Measurements from ENCODE around the gene MANSC4.

Gene MANSC4
- total RNA-seq: 0 to 0.12 (median 0) reads per million in 9 experiments

DNA sequence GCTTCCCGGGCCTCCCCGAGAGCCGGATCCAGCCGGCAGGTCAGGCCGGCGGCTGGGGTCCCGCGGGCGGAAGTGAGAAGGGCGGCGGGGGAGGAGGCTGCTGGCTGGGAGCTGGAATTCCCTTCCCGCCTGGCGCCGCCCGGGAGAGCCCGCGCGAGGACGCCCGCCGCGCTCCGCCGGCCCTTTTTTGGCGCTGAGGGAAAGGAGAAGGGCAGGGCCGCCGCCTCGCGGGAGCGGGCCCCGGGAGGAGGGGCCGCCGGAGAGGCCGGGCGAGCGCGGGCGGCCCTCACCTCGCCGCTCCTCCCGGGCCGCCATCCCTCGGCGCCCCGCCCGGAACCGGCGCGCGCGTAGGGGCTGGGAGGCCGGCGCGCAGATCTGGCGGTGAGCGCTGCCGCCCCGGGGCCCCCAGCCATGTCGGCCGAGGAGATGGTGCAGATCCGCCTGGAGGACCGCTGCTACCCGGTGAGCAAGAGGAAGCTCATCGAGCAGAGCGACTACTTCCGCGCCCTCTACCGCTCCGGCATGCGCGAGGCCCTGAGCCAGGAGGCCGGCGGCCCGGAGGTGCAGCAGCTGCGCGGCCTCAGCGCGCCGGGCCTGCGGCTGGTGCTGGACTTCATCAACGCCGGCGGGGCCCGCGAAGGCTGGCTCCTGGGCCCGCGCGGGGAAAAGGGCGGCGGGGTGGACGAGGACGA lies at the start of gene MANSC4, which contains the start of gene KLHL42:
MANSC4 (minus strand) TSS at position 317 of the 692 bp plus-strand sequence. CDS start 8,960 bp downstream, outside the sequence.
KLHL42 (plus strand) TSS at position 314 of the 692 bp plus-strand sequence; CDS start at position 412, 98 bp downstream.
- Mint-ChIP-seq H3K4me1 (ENCODE audit: low read depth in 2 of 2) (peaks cover 24 to 31% of the 10 kb centered on the region in 2 donors), H3K9me3 (no peaks in the 10 kb centered on the region), H3K27me3 (no peaks in the 10 kb centered on the region), H3K27ac (peak within 1 kb of the TSS; percentile 60 to 80), H3K36me3 (ENCODE audit: insufficient read depth) (peaks cover 7% of the 10 kb centered on the region), H3K4me3 (peak within 1 kb of the TSS; percentile 85 to 87)
- DNase-seq: peak; percentile 56 to 60 (median 57)
- ATAC-seq (replicated peaks): peak; percentile 81

DNA sequence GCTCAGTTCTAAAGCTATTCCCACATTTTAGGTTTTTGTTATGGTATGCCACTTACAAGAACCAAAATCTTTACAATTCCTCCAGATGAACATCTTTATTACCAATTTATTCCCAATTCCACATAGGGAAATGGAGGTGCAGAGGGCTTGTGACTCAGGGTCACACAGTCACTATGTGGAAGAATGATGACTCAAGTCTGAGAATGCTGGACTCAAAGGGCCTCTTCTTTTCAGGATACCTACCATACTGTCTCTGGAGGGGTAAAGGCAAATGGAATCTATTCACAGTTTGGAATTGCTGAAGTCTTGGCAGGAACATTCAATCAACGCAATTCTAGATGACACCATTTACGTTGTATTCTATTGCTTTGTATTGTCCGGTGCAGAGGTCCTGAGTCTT lies 48.2 kb upstream of the MANSC4 start:
- ATAC-seq (replicated peaks) (no peak), DNase-seq (no peak)
- no peak overlapping the region for H3K4me3 Mint-ChIP-seq
- peaks cover 4 to 7% of the 10 kb centered on the region in 2 donors for H3K4me1 Mint-ChIP-seq (ENCODE audit: low read depth in 2 of 2)
- no peaks in the 10 kb centered on the region for H3K9me3 Mint-ChIP-seq
- no peak overlapping the region for H3K27ac Mint-ChIP-seq
- peaks cover 15 to 35% of the 10 kb centered on the region in 2 donors for H3K27me3 Mint-ChIP-seq
- no peaks in the 10 kb centered on the region for H3K36me3 Mint-ChIP-seq (ENCODE audit: insufficient read depth)

- peaks cover 8% of the 10 kb centered on the region for H3K36me3 Mint-ChIP-seq (ENCODE audit: insufficient read depth)
- peaks cover 16 to 18% of the 10 kb centered on the region in 2 donors for H3K4me1 Mint-ChIP-seq (ENCODE audit: low read depth in 2 of 2)
- H3K27ac Mint-ChIP-seq: peak overlapping the region in 1 of 2 donors; percentile 41
- no peak overlapping the region for H3K4me3 Mint-ChIP-seq
- H3K27me3 Mint-ChIP-seq: peaks cover 15 to 20% of the 10 kb centered on the region in 2 donors
- ATAC-seq (replicated peaks): no peak
- H3K9me3 Mint-ChIP-seq: no peaks in the 10 kb centered on the region
- DNase-seq: no peak
These were observed 46.0 kb upstream of the MANSC4 start for GRCh38 chr12:27826076-27826475.

DNA sequence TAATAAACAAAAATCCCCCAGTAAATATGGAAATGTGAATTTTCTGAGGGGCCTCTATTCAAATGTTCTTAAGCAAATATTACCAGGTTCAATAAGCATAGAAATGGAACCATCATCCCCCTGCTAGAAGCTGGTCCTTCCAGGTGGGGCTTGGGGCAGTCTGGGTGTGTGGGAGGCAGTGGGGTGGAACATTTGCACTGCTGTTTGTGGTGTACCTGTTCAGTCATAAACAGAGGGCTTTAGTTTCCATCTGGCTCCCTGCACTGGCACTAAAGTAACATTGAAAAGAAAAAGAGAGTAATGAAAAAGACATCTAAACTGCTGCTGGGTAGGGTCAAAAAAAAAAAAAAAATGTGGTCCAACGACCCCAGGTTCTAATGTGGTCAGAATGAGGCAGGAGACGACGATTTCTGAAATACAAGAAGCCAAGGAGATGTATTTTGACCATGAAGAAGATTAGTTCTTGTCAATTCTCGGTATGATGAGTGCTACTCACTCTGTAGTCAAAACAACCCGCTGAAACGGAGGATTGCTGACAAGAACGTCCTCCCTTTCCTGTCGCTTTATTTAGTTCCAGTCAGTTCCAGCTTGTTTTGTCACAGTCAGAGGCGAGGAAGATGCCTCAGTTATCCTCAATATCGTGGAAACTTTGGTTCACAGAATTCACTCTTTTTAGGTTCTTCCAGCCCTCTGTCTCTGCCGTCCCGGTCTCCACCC lies 44.2 kb upstream of the MANSC4 start:
- peaks cover 16 to 18% of the 10 kb centered on the region in 2 donors for H3K4me1 Mint-ChIP-seq (ENCODE audit: low read depth in 2 of 2)
- peak overlapping the region; percentile 54 to 84 for H3K27ac Mint-ChIP-seq
- DNase-seq (no peak), ATAC-seq (replicated peaks) (no peak)
- no peaks in the 10 kb centered on the region for H3K9me3 Mint-ChIP-seq
- no peak overlapping the region for H3K4me3 Mint-ChIP-seq
- peaks cover 8 to 9% of the 10 kb centered on the region in 2 donors for H3K27me3 Mint-ChIP-seq
- peaks cover 8% of the 10 kb centered on the region for H3K36me3 Mint-ChIP-seq (ENCODE audit: insufficient read depth)

DNA sequence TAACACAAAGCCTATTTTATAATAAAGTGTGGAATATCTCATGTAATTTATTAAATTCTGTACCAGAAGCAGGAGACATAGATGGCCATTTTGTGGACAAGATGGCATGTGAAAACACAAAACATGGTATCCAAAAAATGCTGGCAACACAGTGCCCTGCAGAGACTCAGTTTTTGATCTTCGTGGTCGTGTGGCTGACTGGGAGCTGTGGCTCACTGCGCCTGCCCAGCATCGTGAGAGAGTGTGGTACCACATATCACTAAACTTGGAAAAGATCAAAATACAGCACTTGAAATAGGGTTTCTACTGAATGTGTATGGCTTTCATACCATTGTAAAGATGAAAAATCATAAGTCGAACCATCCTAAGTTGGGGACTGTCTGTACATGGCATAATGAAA lies 43.0 kb upstream of the MANSC4 start:
- peaks cover 4 to 13% of the 10 kb centered on the region in 2 donors for H3K27me3 Mint-ChIP-seq
- no peaks in the 10 kb centered on the region for H3K9me3 Mint-ChIP-seq
- H3K4me3 Mint-ChIP-seq: no peak overlapping the region
- peaks cover 16 to 18% of the 10 kb centered on the region in 2 donors for H3K4me1 Mint-ChIP-seq (ENCODE audit: low read depth in 2 of 2)
- peaks cover 8% of the 10 kb centered on the region for H3K36me3 Mint-ChIP-seq (ENCODE audit: insufficient read depth)
- H3K27ac Mint-ChIP-seq: peak overlapping the region; percentile 57 to 70
- no peak for ATAC-seq (replicated peaks)
- DNase-seq: no peak

DNA sequence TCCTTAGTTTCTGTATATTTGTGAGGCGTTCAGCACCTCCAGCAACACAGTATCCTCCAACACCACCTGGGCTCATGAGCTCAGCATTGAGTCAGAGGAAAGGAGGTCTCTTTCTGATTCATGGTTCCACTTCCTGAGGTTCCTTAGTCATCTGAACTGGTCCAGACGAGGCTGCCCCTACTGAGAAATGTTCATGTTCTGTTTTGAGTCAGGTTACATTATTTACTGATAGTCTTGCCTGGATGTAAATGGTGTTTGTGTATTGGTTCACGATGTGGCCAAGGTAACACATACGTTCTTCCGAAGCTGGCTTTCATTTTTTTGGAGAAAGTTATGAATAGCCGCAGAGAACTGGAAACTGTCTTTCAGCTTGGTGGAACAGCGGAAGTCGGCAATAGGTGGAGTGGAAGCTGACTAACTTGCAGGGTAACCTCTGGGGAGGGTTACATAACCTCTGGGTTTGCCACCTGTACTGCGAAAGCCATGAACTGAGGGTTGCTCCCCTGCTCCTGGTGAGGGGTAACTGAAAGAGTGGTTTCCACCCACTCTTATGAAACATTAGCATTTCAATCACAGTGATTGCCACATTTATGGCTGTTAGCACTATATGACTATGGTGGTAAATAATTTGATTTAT lies 42.2 kb upstream of the MANSC4 start:
- Mint-ChIP-seq H3K36me3 (ENCODE audit: insufficient read depth) (peaks cover 8% of the 10 kb centered on the region), H3K27me3 (peaks cover 0 to 22% of the 10 kb centered on the region in 2 donors), H3K4me3 (peak overlapping the region; percentile 54 to 67), H3K27ac (peak overlapping the region; percentile 57 to 70), H3K4me1 (ENCODE audit: low read depth in 2 of 2) (peaks cover 16 to 18% of the 10 kb centered on the region in 2 donors), H3K9me3 (no peaks in the 10 kb centered on the region)
- ATAC-seq (replicated peaks) (peak; percentile 85), DNase-seq (peak; percentile 28 to 49 (median 48))

GRCh38 chr12:27821259-27821973 lies 41.4 kb upstream of the MANSC4 start:
- peaks cover 8% of the 10 kb centered on the region for H3K36me3 Mint-ChIP-seq (ENCODE audit: insufficient read depth)
- DNase-seq (peak; percentile 23 to 33 (median 33)), ATAC-seq (replicated peaks) (no peak)
- peaks cover 0 to 24% of the 10 kb centered on the region in 2 donors for H3K27me3 Mint-ChIP-seq
- no peaks in the 10 kb centered on the region for H3K9me3 Mint-ChIP-seq
- H3K27ac Mint-ChIP-seq: peak overlapping the region; percentile 16 to 57
- peak overlapping the region; percentile 54 to 67 for H3K4me3 Mint-ChIP-seq
- H3K4me1 Mint-ChIP-seq (ENCODE audit: low read depth in 2 of 2): peaks cover 16 to 18% of the 10 kb centered on the region in 2 donors

DNA sequence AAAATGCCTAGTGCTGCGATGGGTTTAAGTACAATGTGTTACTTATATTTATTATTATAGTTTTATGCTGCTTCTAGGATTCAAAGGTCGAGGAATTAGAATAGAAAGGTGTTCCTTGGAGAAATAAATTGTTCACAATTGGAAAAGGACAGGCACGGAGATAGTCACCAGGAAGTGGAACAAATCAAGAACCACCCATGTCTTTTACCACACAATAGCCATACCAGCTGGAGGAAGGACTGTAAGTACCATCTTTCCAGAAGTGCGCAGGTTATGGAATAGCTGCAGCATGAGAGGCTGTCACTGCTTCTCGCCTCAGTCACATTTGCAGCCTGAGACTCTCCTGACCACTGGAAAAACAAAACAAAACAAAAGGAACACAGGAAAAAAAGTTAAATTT lies 40.5 kb upstream of the MANSC4 start:
- Mint-ChIP-seq H3K4me1 (ENCODE audit: low read depth in 2 of 2) (peaks cover 16 to 18% of the 10 kb centered on the region in 2 donors), H3K9me3 (no peaks in the 10 kb centered on the region), H3K27ac (no peak overlapping the region), H3K27me3 (peaks cover 5 to 28% of the 10 kb centered on the region in 2 donors), H3K4me3 (no peak overlapping the region), H3K36me3 (ENCODE audit: insufficient read depth) (peaks cover 8% of the 10 kb centered on the region)
- ATAC-seq (replicated peaks) (no peak), DNase-seq (no peak)

GRCh38 chr12:27818401-27818918 lies 38.4 kb upstream of the MANSC4 start:
- H3K27ac Mint-ChIP-seq: no peak overlapping the region
- peaks cover 5 to 26% of the 10 kb centered on the region in 2 donors for H3K27me3 Mint-ChIP-seq
- H3K9me3 Mint-ChIP-seq: no peaks in the 10 kb centered on the region
- H3K4me3 Mint-ChIP-seq: no peak overlapping the region
- H3K4me1 Mint-ChIP-seq (ENCODE audit: low read depth in 2 of 2): peaks cover 11 to 12% of the 10 kb centered on the region in 2 donors
- DNase-seq: no peak
- ATAC-seq (replicated peaks): no peak
- H3K36me3 Mint-ChIP-seq (ENCODE audit: insufficient read depth): peaks cover 8% of the 10 kb centered on the region

DNA sequence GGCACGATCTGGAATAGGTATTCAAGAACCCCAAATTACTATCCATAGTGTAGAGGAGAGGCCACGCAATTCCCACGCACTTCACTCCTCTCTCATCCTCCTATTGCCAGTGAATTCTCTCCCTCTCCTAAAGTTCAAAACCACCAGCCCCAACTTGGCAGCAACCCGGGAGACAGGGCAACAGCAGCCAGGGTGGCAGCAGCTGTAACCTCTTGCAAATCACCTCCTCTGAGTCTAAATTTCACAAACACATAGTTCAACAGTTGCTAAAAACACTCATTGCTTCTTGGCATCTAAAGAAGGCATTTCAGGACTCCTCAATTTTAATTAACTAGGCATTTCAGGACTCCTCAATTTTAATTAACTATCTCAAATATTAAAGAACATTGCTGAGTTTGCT lies 37.7 kb upstream of the MANSC4 start:
- Mint-ChIP-seq H3K4me3 (no peak overlapping the region), H3K4me1 (ENCODE audit: low read depth in 2 of 2) (peaks cover 9 to 11% of the 10 kb centered on the region in 2 donors), H3K36me3 (ENCODE audit: insufficient read depth) (peaks cover 8% of the 10 kb centered on the region), H3K27me3 (peaks cover 7 to 26% of the 10 kb centered on the region in 2 donors), H3K27ac (no peak overlapping the region), H3K9me3 (no peaks in the 10 kb centered on the region)
- ATAC-seq (replicated peaks) (no peak), DNase-seq (no peak)

DNA sequence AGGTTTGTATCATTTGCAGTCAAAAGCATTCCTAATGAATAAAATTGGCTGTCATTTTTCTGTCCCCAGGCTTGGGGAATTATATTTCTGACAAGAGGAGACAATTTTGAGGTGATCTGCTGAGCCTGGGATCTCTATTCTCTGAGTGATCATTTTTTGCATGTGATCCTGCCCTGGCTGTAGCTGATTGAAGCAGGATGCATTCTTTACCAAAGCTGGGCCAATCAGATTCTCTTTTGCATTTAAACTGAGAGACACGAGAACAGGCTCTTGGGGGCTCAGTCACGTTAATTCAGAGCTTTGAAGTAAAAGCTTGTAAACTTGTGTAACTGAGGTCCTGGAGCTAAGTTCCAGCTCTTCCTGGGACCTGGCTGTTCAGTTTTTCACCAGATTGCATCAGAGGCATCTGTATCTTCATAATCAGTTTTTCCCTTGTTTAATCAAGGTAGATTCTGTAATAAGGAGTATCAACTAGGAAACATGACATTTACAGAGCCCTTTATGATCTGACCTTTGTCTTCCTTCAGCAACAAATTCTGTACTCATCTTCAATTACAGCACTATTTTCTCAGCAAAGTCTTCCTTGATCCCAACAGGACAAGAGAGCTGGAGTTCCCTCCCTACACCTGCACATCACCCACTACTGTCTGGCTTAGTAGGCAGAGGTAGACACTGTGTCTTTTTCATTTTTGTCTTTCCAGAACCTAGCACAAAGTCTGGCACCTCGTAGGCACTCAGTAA lies 35.0 kb upstream of the MANSC4 start:
- H3K27me3 Mint-ChIP-seq: peaks cover 34 to 46% of the 10 kb centered on the region in 2 donors
- no peak overlapping the region for H3K27ac Mint-ChIP-seq
- no peak overlapping the region for H3K4me3 Mint-ChIP-seq
- no peak for ATAC-seq (replicated peaks)
- no peak for DNase-seq
- H3K4me1 Mint-ChIP-seq (ENCODE audit: low read depth in 2 of 2): no peaks in the 10 kb centered on the region
- H3K9me3 Mint-ChIP-seq: no peaks in the 10 kb centered on the region
- H3K36me3 Mint-ChIP-seq (ENCODE audit: insufficient read depth): no peaks in the 10 kb centered on the region

DNA sequence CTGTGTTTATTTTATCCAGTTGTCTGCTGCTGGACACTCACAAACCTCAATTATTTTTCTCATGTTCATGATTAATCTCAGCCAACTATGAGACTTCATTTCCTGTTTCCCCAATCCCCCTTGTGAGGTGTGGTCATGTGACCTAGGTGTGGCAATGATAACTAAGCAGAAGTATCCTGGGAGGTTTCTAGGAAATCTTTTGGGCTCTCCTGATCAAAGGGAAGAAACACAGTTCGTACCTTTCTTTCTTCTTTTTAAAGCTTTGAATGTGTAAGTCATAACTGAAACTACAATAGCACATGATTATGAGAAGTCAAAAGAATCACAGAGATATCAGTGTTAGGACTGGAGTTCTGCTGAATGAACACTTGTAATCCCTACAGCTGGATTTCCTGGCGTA lies 34.4 kb upstream of the MANSC4 start:
- no peaks in the 10 kb centered on the region for H3K4me1 Mint-ChIP-seq (ENCODE audit: low read depth in 2 of 2)
- peaks cover 34 to 52% of the 10 kb centered on the region in 2 donors for H3K27me3 Mint-ChIP-seq
- H3K4me3 Mint-ChIP-seq: no peak overlapping the region
- DNase-seq (no peak), ATAC-seq (replicated peaks) (no peak)
- H3K9me3 Mint-ChIP-seq: no peaks in the 10 kb centered on the region
- no peaks in the 10 kb centered on the region for H3K36me3 Mint-ChIP-seq (ENCODE audit: insufficient read depth)
- no peak overlapping the region for H3K27ac Mint-ChIP-seq

Data from effector memory CD8-positive, alpha-beta T cell (primary cell).